ENCODE results near the gene RHOG. TPM values are rescaled to one million over a fixed set of nuclear protein-coding genes. Genes with fewer than 3 reads are reported as not detected.
"Not testable (repeated sequence)": the region's sequence is repeated elsewhere in the genome, so short reads cannot be mapped to it uniquely, and the experiment has no call there.

RHOG gene
- polyA plus RNA-seq, 1 donor = 19.4 TPM

DNA sequence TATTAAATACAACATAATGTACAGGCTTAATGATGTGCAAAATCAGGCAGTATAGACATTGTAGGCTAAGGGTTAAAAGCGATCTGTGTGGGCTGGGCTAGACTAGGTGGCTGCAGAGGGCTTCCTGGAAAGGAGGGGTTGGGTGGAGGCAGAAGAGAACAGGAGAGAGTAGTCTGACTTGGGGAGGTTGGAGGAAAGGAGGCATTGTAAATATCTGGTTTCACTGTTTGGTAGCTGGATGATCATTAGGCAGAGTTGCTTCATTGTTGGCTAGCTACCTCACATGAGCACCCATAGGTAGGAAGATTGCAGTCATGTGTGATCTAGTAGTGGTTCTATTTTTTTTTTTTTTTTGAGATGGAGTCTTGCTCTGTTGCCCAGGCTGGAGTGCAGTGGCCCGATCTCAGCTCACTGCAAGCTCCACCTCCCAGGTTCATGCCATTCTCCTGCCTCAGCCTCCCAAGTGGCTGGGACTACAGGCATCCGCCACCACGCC lies 20.2 kb upstream of the RHOG start:
- not testable (repeated sequence) for DNase-seq

DNA sequence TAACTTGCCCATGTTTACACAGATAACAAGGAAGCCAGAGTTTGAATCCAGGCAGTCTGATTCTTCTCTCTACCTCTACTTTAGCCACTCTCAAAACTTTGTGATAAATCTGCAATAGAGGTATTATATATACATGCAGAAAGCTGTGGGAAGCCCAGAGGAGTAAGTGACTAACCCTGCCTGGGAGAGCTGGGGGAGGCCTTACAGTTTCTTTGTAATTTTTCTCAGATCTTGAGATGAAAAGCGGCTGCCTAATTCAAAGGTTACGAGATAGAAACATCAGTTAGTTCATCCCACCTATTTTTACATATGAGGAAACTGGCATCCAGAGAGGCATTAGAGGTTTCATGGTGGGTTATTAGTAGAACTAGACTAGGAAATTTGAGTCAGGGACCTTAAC lies 19.6 kb upstream of the RHOG start:
- no peak for DNase-seq

DNA sequence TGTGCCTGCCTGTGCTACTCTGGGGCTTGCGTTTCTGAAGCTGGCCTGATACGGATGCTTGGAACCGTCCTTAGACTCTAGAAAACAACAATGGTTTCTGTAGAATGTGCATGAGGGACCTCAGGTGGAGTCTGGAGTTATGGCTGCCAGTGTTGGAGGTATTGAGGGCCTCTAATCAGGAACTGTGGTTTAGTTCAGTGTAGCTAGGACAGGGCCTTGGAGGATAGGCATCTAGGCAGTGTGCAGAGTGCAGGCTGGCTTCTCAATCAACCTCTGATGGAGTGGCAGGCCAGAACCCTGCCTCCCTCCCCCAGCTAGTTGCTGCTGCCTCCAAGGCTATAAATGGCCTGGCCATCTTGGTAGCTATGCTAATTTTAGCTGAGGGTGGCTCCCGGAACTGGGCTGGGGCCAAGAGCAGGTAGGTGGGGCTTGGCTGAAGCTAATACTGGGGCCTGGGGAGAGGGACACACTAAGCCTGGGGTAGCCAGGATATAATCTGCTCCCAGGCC lies 18.7 kb upstream of the RHOG start:
- no peak for DNase-seq

DNA sequence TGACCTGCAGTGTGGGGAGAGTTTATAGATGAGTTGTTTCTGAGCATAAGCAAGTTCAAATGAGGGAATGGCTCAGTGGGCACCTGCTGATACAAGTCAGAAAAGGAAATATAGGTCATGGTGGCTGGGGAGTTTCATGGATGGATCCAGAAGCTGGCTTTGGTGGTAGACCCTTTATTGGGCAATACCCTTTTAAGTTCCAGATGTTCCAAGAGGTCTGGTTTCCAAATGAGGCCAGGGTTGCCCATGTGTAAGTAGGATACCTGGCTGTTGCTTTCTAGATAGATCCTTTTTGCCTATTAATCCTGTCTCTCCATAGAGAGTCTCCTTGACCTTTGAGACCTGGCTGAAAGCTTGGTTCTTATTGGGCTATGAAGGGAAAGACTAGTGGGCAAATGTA lies 16.9 kb upstream of the RHOG start:
- DNase-seq = no peak

DNA sequence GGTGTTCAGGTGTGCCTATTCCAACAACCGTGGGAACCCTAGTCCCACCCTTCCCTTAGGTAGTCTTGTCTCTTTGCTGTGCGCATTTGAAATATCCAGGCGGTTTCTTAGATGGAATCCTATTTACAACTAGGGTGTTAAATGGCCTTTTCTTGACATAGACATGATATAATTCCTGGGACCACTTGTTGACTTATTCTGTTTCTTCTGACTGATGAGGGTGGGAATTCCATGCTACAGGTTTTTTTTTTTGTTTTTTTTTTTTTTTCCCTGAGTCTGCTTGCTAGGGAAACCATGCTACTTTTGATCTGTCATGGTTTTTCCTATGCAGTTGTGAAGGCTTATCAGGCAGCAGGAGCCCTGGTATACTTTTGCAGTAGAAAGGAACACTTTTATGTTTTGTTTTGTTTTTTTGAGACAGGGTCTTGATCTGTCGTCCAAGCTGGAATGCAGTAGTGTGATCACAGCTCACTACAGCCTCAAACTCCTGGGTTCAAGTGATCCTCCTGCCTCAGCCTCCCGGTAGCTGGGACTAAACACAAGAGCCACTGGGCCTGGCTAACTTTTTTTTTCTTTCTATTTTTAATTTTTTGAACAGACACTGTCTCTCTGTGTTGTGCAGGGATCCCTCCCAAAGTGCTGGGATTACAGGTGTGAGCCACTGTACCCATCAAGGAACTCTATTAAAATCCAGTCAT lies 16.2 kb upstream of the RHOG start:
- DNase-seq = no peak

DNA sequence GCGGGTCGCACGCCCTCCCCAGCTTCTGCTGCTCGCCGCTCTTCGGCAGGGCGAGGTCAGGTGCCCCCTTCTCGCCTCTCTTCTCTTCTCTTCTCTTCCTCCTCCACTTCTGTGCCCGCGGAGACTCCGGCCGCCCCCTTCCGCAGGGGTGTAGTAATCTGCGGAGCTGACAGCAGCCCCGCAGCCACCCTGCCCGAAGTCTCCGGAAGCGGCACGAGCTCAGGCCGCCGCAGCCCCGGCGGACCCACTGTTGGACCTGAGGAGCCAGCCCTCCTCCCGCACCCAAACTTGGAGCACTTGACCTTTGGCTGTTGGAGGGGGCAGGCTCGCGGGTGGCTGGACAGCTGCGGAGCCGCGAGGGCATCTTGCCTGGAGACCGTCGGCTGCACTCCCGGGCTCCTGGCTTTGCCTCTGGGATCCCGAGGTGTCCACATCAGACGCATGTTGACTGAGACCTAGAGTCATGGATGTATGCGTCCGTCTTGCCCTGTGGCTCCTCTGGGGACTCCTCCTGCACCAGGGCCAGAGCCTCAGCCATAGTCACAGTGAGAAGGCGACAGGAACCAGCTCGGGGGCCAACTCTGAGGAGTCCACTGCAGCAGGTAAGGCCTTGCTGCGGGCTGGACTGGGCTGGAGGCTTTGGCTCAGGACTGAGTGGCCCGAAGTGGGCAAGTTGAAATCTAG lies 15.2 kb upstream of the RHOG start:
- DNase-seq = no peak

DNA sequence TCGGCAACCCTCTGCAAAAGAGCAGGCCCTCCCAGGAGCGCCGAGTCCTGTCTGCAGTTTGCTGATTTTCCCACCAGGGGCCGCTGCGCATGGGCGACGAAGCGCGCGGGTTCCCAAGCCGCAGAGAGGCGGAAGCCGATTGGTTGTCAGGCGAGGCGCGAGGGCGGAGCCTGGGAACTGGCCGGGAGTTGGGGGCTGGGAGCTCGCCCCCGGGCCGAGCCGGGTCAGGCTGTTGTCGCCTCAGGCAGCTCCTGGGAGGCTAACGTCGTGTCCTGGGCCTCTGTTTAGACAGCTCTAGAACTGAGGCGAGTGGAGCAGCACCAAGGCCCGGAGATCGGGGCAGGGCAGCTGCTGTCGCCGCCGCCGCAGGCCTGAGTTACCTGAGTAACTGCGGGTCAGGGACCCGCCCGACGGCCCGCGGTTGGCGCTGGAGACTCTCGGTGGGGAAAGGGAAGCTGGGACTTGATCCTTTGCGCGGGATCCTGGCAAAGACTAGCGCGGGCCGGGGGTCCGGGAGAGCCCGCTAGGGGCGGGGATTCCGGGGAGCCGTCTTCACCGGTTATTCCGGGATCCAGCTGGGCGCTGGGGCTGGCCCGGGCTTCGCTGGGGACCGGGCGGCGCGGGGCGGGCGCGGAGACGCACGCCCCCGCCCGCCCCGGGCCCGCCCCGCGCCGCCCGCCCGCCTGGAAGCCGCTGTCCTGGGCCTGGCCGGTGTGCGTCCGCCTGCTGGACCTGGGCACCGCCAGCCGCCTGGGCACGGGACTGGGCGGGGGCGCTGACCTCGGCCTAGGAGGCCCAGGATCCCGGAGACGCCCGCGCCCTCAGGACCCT lies 14.4 kb upstream of the RHOG start, which contains the start of gene STIM1:
Gene STIM1 (plus strand): TSS at position 688 of the 831 bp plus-strand sequence. CDS start 607 bp downstream, outside the sequence.
- DNase-seq = peak; percentile 94

DNA sequence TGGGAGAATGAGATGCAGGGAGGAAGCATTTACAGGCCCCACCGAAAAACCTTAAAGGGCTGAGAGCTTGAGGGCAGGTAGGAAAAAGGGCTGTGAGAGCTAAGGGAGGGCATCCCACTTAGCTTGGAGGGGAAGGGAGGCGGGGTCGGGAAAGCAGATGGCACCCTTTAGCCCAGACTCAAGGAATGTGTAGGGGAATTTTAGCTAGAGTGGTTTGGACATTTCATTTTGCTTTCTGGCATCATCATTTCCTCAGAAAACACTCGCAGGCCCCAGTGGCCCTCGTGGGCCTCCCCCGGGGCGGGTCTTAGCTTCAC lies 13.9 kb upstream of the RHOG start:
- no peak for DNase-seq

DNA sequence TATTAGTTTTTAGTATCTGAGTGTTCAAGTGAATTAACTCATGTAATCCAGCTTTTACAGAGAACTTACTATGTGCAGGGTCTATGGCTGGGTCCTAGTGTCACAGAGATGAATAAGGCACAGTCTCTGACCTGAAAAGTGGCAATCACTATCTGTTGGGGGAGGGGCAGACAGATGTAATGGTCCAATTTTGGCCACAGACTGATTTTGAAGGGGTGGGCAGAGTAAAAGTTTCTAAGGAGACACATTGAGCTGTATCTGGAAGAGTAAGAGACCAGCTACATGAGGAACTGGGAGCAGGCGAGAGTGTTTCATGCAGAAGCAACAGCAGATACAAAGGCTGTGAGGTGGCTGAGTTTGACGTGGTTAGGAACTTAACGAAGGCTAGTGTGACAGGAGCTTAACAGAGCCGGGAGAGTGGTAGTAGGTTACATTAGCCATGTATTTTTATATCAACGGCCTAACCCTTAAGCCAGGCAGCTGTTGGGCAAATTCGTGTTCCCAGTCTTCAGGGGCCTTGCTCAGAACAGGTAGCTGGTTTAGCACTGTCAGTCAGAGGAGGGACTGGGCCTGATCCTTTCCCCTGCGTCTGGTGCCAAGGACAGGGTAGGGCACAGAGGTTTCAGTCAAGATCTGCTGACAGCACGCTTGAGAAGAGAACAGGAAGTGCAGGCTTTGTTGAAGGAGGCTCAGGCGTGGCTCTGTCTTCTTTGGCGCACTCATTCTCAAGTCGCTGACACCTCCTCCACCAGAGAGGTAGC lies 13.3 kb upstream of the RHOG start:
- DNase-seq = no peak

DNA sequence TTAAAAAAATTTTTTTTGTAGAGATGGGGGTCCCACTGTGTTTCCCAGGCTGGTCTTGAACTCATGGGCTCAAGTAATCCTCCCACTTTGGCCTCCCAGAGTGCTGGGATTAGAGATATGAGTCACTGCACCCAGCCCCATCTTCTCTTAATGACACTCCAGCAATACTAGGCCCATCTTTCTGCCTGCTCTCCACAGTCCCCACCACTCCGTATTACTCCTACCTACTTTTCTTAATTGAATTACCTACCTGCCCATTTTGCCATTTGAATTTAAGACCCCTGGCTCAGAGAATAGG lies 12.7 kb upstream of the RHOG start:
- DNase-seq = no peak

DNA sequence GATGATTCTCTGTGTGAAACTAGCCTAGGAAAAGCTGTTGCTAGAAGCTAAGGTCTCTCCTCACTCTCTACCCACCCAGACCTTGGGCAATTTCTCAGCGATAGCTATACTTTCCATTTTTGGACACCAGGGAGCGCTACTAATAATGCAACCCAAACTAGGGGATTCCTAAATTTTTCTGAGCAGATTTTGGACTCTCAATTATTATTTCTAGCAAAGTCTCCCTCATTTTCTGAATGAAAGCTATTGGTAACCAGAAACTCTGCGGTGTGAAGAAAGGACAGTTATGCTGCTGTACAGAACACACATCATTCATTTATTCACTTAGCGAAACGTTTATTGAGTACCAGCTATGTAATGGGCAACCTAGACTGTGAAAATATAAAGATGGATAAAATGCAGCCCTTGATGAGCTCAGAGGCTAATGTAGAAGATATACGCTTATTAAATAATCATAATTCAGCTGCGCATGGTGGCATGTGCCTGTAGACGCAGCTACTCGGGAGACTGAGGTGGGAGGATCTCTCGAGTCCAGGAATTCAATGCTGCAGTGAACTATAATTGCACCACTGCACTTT lies 8.6 kb upstream of the RHOG start:
- DNase-seq = no peak

DNA sequence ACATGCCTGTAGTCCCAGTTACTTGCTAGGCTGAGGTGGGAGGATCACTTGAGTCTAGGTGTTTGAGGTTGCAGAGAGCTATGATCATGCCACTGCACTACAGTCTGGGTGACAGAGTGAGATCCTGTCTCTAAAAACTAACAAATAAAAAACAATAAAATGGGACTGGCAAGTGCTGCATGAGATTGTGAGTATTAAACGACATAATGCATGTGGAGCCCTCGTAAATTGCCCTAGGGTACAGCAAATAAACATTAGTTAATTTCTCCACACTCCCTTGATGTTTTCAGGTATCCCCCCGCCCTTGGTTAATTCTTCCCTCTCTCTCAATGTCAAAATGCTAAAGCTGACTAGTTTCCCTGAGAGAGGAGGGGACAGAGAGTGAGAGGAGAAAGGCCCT lies 4.9 kb upstream of the RHOG start:
- DNase-seq = no peak

DNA sequence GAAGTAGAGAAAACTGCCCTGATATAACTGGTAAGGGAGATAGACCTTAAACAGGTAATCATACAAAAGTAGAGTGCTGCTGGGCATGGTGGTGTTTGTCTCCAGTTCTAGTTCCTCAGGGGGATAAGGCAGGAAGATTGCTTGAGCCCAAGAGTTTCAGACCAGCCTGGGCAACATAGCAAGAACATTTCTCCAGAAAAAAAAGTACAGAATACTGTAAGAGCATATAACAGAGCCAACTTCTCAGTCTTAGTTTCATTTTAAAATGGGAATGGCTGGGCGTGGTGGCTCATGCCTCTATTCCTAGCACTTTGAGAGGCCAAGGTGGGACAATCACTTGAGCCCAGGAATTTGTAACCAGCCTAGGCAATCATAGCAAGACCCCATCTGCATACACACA lies 4.5 kb upstream of the RHOG start:
- no peak for DNase-seq

DNA sequence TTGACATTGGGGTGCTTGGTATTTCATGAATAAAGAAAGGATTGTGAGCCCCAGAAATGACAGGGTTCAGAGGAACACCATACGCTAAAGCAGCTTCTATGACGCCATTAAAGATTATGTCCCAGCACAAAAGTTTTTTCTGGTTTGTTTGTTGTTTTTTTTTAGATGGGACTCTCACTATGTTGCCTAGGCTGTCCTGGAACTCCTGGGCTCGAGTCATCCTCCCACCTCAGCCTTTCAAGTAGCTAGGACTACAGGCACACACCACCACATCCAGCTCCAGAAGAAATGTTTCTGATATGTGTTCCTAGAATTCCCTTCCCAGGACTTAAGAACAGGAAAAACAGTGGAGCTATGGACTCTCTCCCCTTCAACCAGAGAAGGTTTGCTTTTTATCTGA lies 2.6 kb upstream of the RHOG start:
- DNase-seq = no peak

DNA sequence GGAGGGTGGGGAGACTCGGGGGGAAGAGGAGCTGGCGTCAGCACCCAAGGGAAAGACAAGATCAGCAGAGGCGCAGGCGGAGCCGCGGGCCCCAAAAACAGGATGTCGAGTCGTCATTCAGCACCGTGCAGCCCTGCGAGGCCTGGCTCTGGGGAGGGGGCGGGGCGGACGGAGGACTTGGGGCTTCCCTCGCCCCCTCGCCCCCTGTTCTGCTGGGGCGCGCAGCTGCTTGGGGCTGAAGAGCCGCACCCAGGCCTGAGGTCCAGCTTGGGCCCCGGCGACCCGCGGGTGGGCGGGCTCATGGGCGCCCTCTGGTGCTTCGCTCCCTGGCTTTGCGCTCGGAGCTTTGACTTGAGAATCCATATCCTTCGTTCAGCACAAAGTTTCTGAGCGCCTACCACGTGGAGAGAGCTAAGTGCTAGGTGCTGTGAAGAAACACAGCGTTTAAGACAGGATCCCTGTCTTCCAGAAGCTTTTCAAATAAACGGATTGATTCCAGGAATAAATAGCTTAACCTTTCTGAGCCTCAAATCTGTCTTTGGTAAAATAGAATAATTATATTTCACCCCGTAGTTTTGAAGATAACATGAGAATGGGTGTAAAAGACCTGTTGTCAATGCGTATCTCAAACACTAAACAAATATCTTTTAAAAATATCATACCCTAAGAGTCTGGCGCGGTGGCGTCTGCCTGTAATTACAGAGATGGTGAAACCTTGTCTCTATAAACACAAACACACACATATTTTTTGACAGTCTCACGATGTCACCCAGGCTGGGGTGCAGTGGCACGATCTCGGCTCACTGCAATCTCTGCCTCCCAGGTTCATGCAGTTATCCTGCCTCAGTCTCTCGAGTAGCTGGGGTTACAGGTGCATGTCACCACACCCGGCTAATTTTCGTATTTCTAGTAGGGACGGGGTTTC lies 929 bp upstream of the RHOG start:
- DNase-seq = peak; percentile 85

DNA sequence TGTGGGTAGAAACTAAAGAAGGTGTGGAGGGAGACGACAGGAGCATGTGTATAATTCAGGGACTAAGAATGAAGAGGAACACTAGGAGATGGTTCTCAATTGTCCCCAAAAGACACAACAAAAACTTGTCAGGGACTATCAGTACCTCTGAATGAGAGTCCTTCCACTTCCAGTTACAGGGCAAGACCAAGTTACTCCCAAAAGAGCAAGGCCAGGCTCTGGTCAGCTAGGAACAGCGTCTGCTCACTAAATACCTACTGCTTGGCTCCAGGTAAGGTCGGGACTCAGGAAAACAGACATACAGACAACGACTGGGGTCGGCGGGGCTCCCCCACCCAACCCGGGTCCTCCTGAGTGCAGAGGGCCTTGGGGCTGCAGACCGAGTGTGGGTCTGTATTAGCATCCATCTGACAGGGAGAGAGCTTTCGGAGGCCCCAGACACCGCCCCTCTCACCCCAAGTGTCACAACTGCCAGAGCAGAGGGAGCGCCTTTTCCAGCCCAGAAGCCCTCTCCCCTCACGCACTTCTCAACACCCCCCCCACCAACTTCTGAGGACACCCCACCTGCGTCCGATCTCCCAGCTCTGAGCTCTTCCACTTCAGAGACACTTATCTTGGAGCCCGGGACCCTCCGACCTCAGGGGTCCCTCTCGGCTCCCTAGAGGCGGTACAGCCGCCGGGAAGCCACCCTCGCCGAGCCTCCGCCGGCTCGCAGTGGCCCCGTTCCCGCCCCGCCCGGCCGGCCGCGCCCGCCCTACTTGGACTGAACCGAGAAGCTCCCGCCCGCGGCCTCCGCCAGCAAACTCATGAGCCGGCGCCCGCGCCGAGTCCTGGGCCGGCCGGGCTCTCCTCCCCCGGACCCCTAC lies 522 bp downstream of the RHOG start:
- no peak for DNase-seq

DNA sequence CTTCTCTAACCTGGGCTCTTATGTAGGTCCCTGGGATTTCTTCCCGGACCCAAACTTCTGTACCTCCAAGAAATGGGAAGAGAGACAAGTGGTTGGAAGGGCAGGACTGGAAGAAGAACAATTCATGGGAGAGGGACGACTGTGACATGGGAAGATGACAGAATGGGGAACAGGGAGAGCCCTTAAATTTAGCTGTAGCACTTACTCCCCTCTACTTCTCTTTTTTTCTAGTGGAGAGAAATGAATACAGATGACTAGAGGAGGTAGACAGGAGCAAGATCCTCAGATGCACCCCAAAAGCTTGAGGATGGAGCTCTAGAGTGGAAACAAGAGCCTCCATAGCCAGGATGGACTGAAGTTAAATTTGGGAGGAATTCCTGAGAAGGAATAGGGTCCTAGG lies 2.3 kb downstream of the RHOG start:
- no peak for DNase-seq

DNA sequence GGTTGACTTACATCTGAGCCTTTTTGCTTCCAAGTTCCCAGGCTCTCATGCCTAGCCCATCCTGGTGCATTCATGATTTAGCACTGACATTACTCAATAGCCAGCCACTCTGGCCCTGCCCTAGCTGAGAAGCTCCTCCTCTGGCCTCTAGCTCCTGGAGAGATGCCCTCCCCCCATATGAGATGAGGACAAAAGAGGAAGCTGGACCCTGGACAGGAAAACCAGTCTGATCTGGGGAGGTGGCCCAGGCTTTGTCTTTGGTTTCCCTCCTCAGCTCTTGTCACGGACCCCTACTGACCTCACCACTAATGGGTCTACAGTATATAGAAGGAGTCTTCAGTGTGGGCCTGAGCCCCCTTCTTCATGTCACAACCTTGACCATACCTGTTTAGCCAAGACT lies 3.0 kb downstream of the RHOG start:
- no peak for DNase-seq

DNA sequence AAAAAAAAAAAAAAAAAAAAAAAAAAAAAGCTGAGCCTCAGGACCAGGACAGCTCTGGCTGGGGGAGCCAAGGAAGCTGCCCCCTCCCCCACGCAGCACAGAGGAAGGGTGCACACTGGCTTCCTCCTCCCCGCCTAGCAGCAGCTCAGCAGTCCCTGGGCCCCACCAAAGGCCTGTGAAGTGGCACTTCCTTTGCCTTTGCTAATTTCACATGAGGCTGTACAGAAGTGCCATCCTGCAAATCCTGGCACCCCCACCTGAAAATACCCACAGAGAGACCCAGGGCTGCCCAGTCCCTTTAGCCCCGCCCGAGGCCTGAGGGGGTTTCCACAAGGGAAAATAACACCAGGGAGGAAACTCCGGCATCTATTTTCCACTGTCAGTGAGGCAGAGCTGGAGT lies 3.9 kb downstream of the RHOG start:
- DNase-seq = no peak

DNA sequence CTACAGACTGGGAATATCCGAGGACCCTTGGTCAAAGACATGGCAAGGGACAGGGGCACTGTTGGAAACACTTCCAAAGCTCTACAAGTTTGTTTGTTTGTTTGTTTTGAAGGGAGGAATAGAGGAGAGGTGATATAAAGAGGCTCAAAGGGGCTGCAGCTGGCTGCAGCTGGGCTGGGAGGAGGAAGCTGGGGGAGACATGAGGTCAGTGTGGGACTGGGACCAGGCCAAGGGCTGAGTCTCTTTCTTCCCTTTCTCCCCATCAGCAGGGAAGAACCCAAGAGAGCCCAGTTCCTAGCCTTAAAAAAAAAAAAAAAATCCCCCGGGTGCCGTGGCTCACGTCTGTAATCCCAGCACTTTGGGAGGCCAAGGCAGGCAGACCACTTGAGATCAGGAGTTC lies 5.0 kb downstream of the RHOG start:
- DNase-seq = no peak

All from left kidney (tissue), 2 donors.